GM12872 (cell line): ENCODE results near the gene ARHGAP24.

Experiments used
- TF ChIP-seq, protein P1 (sequence below): IDR thresholded peaks from 3 replicates; pipeline ENCODE4 v1.5.1; 2011; ENCODE audit warnings: low read depth, mild to moderate bottlenecking, low read length, moderate library complexity; ENCODE audit not compliant: insufficient read depth

The ARHGAP24 gene

DNA sequence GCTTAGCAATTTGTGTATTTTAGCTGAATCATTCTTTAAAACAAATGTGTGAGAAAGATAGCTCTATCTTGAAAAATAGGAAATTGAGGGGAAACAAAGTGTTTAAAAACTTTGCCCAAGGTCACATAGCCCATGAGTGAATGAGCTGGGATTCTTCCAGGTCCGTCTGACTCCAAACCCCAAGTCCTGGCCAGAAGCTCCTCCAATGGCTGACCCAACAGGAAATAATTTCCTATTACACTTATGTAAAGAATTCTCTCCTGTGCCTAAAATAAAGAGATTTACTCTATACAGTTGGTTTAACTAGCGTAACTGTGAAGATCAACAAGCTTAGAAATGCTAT, 287.6 kb downstream of the ARHGAP24 start:
- TF ChIP-seq, protein P1, sequence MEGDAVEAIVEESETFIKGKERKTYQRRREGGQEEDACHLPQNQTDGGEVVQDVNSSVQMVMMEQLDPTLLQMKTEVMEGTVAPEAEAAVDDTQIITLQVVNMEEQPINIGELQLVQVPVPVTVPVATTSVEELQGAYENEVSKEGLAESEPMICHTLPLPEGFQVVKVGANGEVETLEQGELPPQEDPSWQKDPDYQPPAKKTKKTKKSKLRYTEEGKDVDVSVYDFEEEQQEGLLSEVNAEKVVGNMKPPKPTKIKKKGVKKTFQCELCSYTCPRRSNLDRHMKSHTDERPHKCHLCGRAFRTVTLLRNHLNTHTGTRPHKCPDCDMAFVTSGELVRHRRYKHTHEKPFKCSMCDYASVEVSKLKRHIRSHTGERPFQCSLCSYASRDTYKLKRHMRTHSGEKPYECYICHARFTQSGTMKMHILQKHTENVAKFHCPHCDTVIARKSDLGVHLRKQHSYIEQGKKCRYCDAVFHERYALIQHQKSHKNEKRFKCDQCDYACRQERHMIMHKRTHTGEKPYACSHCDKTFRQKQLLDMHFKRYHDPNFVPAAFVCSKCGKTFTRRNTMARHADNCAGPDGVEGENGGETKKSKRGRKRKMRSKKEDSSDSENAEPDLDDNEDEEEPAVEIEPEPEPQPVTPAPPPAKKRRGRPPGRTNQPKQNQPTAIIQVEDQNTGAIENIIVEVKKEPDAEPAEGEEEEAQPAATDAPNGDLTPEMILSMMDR, result no peak

DNA sequence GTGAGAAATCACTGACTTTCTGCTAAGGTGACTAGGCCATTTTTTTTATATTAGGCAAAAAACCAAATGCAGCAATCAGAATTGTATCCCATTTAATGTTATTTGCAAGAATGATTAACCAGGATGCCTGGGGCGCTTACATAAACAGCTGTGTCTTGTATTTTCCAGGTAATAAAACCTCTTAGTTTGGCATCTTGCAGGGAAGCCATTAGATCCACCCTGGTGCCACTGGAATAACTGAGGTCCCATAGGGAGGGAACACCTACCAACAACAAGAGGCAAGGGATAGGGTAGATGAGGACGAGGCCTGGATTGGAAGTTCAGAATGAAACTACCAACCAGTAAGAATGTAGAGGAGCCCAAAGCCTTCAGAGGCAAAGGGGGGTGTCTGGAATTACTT, 288.3 kb downstream of the ARHGAP24 start:
- TF ChIP-seq, protein P1, result no peak

DNA sequence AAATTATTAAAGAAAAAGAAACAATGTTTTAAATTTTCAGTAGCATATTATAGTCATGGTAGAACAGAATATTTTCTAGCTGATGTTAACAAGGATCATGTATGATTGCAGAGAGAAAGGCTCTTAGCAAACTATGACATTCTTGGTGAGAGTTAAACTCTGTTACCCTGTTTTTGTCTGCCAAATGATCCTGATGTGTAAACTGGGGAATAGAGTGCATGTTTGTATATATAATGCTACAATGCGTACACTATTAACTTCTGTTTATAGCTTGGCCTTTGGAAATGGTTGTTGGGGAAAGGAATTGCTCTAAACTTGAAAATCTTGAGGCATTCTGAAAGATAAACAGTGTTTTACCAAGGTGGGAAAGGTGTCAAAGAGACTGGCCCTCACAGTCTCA, 292.7 kb downstream of the ARHGAP24 start:
- TF ChIP-seq, protein P1, result no peak

DNA sequence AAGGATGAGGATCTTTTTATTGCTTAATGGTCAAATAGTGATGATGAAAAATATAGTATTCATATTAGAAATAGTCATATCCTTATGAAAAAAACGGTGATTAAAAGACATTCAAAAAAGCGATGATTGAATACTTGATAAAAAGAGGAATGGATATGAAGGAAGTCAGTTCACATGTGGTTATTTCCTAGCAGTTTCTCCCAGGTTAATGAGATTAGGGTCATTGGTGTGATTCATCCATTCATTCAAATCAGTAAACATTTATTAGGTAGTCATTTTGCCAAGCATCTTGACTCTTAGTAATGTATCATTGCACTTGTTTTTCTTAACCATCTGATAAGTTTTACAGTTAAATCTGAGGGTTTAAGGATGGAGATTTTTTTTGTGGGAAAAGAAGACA, 294.1 kb downstream of the ARHGAP24 start:
- TF ChIP-seq, protein P1, result no peak

DNA sequence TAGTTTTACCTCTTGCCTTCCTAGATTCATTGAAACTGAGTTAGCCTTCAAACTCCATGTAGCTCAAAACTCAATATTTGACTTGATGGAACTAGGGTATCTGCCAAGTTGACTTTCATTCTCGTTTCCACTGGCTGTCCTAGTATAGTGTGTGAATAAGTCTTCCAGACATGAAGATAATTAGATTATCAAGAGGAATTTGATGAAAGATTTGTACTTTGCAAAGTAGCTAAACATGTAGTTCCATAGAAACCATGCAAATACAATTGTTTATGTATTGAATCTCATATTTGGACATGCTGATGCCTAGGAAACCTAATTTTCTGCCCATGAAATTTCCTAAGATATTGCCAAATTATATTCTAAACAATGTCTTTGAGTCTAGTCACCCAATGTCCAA, 297.5 kb downstream of the ARHGAP24 start:
- TF ChIP-seq, protein P1, result no peak

DNA sequence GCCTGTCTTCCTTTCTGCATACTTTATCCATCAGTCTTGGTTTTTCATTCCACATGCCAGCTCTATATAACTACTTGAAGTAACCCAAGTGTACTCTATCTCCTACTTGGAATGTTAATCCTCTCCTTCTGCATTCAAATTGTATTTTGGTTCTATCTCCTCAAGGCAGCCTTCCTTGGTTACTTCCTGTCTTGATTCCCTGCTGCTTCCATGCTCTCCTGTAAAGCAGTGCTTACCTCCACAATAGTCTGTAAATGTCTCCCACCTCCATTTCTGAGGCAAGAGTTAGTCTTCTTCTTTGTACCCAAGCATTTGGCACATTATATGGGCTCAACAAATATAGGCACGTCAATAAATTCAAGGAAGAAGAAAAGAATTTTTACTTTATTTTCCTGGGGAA, 298.4 kb downstream of the ARHGAP24 start:
- TF ChIP-seq, protein P1, result no peak

DNA sequence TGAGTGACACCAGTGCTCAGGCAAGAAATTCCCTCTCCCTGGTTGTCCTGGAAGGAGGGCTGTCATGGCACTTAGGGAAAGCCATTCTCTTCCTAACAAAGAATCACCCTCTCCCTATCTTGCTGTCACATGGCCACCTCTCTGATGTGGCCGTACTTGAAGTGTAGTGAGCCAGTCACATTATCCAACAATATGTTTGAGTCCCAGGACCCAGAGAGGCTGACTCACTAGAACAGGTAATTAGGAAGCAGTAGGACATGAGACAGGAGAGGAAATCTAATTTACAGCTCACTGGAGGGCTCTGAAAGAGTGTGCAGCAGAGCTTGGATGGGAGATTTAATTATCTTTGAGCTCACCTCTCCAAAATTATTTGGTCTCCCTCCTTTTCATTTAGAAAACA, 299.1 kb downstream of the ARHGAP24 start:
- TF ChIP-seq, protein P1, result no peak

DNA sequence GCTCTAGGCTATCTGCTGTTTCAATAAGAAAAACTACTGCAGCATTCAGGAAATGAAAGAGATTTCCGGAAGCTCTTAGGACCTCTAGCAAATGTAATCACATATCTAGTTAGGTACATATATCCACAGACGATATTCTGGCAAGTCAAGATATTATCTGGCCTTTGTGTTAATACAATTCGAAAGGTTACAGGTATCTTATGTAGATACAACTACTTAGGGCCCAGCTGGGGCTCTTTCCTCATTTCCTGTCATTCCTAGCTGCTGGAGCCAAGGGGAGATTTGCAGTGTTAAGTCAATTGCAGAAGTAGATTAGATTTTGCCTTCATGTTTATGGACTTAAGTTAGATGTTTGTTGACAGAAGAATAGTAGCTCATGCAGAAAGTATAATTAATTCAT, 299.5 kb downstream of the ARHGAP24 start:
- TF ChIP-seq, protein P1, result no peak
